Ovary (tissue), 10 donors: ENCODE measurements around the gene DEFB131A. TPM values are rescaled to one million over a fixed set of nuclear protein-coding genes. Genes with fewer than 3 reads are reported as not detected.
"Not testable (repeated sequence)": the region's sequence is repeated elsewhere in the genome, so short reads cannot be mapped to it uniquely, and the experiment has no call there.

ENCODE experiments used
- DNase-seq, 5 donors: peaks; one replicate each; pipeline ENCODE4 v3.0.0-alpha.2; 2019 to 2020
- H3K27ac ChIP-seq, 2 donors: fragments of 200-600 bp; one replicate each; pipeline versions ENCODE4 v1.5.1 to v1.8.0; 2019 to 2022
- H3K27me3 ChIP-seq: fragments of 200-600 bp; one replicate; pipeline ENCODE4 v1.8.0; 2022
- H3K36me3 ChIP-seq: fragments of 200-600 bp; sonication (generic); one replicate; pipeline ENCODE4 v1.5.1; 2019
- H3K4me1 ChIP-seq: one replicate; pipeline ENCODE4 v1.8.1; 2013; ENCODE audit warnings: mild to moderate bottlenecking, moderate library complexity; ENCODE audit not compliant: insufficient read depth
- H3K4me3 ChIP-seq: fragments of 200-600 bp; sonication (generic); one replicate; pipeline ENCODE4 v1.5.1; 2017
- H3K9me3 ChIP-seq, 2 donors: fragments of 200-600 bp in 1 of 2; sonication (generic) in 1 of 2; one replicate each; pipeline versions ENCODE4 v1.5.1 to v1.8.1; 2013 to 2019; ENCODE audit warnings: mild to moderate bottlenecking in 1 of 2, moderate library complexity in 1 of 2
- EP300 ChIP-seq: sonication (generic); formaldehyde crosslinking; IDR thresholded peaks from one replicate; pipeline ENCODE4 v1.6.1; 2017; ENCODE audit warnings: antibody characterized with exemption
- POLR2A ChIP-seq: fragments of 450-650 bp; IDR thresholded peaks from one replicate; pipeline ENCODE4 v1.6.1; 2017; ENCODE audit warnings: antibody characterized with exemption, mild to moderate bottlenecking, moderate library complexity
- WGBS, 3 donors: extraction: QIAGEN DNeasy Blood & Tissue Kit in 1 of 3; methylation state at CpG; one replicate each; pipeline versions ENCODE4 v1.1.5 to v1.1.7; 2013 to 2017; 5-methylcytosine and 5-hydroxymethylcytosine counted together
- intact Hi-C, 4 donors: fragments of 100-400 bp; cut with DNase I; formaldehyde crosslinking; loops; one replicate each; pipeline versions ENCODE4 v1.11.0 to v1.15.1; 2022 to 2023
- long read RNA-seq, 3 donors: library from polyadenylated mRNA in 2 of 3; unstranded in 2 of 3; transcript quantifications; one replicate each; pipeline ENCODE4 v2.0.0 and lab custom pipeline, GENCODE V29; 2021 to 2026
- polyA plus RNA-seq, 2 donors: library from polyadenylated mRNA; stranded (reverse); fragments of 200-250 nt in 1 of 2; fragments of 350-450 nt in 1 of 2; fragmentation: Illumina TruSeq in 1 of 2; extraction: RNeasy Lipid Tissue Mini Kit (QIAGEN cat#74804) in 1 of 2; gene quantifications; one replicate each; pipeline ENCODE4 v1.2.3, GENCODE V29; 2013 to 2014
- total RNA-seq, 7 donors: library from RNA; depleted of rRNA in 2 of 7; stranded (reverse); fragments of >200 nt in 2 of 7; fragmentation: NEBNext Ultra II Directional in 3 of 7; extraction: Animal tissue kit (Norgen Biotek cat#: 25700) in 3 of 7; gene quantifications; one replicate each; pipeline versions ENCODE4 v1.1.0 to v1.2.4, GENCODE V29; 2016 to 2023
- TF ChIP-seq, protein P1 (sequence below), 3 donors: fragments of 450-650 bp in 2 of 3; fragments of 200-600 bp in 1 of 3; IDR thresholded peaks; one replicate each; pipeline versions ENCODE4 v1.5.1 to v1.8.0; 2016 to 2022; ENCODE audit warnings: antibody characterized with exemption in 3 of 3, mild to moderate bottlenecking in 1 of 3
- donor health status: DM: no; HTN: no; CAD: no; lungs with moderate emphysema.
- donor health status: DM: no; HTN: no; CAD: no.
- donor health status: Bipolar disorder and iron deficiency.
- donor health status: DM: yes; HTN: yes; CAD: no.
- donor health status: DM: no; HTN: no; CAD: no.
- donor health status: DM: yes; HTN: yes; CAD: no.

DEFB131A gene, protein sequence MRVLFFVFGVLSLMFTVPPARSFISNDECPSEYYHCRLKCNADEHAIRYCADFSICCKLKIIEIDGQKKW
- total RNA-seq (not detected), polyA plus RNA-seq (not detected)
- long read RNA-seq, donor 1 = 0 reads
- long read RNA-seq, donor 2 = 0 reads
- long read RNA-seq, donor 3 = 0 reads

DNA sequence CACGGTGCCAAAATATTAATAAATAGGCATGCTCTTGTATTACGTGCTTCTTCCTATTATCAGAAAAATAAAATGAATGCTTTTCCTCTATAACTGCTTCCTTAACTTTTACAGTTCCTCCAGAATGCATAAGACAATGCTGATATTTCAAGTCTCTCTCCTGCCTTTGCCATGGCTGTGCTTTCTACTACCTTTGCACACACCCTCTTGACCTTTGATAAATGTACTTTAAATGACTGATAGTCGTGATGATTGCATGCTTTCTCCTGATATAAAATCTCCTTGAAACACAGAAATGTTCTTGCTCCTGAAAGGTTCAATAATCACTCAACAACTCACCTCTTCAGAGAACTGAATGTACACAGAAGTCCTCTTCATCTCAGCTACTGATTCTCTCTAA lies at the start of gene DEFB131A:
Gene DEFB131A, plus strand, starts transcription at position 301 of the 400 bp plus-strand sequence. CDS start 120 bp downstream, outside the sequence.
- DNase-seq, H3K4me1 ChIP-seq, H3K27me3 ChIP-seq, intact Hi-C loops, H3K4me3 ChIP-seq, H3K36me3 ChIP-seq, H3K9me3 ChIP-seq, H3K27ac ChIP-seq: not testable (repeated sequence)
- 46 to 59% (median 54%) methylated on average over 3 of the region's 3 CpGs for WGBS, 3 donors

DNA sequence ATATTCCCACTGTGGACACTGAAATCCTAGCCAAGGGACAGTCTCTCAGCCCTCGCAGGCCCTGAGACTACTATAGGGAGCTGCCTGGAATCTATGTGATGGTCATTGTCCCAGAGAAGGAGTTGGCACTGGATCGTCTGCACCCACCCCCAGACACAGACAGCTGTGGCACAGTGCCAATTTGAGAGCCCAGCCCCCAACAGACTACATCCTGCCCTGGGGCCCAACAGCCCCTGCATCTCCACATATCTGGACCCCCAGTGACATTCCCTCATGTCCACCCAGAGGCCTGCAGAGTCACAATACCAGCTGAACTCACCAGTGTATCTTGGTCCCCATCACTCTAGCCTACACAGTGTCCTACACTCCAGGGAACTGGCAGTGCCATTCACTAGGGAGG lies 38.4 kb upstream of the DEFB131A start:
- intact Hi-C loops, H3K4me3 ChIP-seq, H3K36me3 ChIP-seq, H3K4me1 ChIP-seq, H3K27ac ChIP-seq, DNase-seq, H3K9me3 ChIP-seq, H3K27me3 ChIP-seq: not testable (repeated sequence)
- 69 to 77% (median 73%) methylated on average over 2 of the region's 2 CpGs for WGBS, 3 donors

DNA sequence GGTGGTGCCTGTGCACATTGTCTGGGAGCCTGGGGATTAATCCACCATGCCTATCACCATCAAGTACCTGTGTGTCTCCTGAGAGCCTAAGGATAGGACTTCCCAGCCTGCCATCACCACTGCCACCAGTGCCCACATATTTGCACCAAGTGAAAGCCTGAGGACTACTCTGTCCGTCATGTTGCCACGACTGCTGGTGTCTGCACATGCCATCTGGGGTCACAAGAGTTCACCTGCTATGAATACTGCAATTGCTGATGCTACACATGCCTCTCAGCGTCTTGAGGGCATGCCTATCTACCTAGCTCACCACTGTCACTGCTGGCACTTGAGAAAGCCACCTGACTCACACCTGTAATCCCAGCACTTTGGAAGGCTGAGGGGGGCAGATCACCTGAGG lies 37.7 kb upstream of the DEFB131A start:
- H3K27ac ChIP-seq, H3K4me1 ChIP-seq, intact Hi-C loops, H3K4me3 ChIP-seq, H3K27me3 ChIP-seq, H3K9me3 ChIP-seq, H3K36me3 ChIP-seq, DNase-seq: not testable (repeated sequence)
- WGBS, 3 donors = 59 to 83% (median 76%) methylated on average over 3 of the region's 3 CpGs

DNA sequence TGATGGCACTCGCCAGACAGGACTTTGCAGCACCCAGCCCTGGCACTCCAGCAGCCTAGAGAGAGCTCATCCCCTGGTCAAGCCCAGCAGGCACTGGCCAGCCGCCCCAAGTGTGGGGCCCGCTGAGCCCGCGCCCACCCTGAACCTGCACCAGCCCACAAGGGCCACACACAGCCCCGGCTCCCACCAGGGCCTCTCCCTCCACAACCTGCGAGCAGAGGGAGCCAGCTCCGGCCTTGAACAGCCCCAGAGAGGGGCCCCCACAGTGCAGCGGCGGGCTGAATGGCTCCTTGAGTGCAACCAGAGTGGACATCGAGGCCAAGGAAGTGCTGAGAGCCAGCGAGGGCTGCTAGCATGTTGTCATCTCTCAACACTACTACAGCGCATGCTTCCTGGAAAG lies 34.4 kb upstream of the DEFB131A start:
- WGBS, 3 donors = 83 to 89% (median 84%) methylated on average over 13 of the region's 13 CpGs

DNA sequence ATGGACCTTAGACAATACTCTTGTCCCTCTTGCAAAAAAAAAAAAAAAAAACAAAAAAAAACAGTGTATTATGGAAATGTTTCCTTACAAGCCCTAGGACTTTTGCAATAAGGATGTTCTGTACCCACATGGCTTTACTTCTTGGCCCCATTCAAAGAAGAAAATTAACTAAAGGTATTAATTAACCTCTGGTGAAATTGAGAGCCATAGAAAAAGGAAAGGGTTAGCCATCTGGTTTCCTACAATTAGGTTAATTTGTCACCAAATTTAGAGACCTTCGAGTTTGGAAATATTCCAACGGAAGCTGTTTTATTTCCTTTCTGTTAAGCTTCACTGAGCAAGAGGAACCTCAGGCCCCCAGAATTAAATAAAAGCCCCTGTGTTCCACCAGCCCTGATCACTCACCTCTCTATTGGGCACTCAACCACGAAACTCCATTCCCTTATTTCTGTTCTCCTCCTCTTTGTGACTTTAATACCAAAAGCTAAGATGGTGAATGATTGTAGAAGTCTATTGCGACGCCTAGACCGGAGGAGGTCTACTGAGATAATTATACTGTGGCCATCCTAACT lies 22.2 kb upstream of the DEFB131A start:
- H3K4me3 ChIP-seq, intact Hi-C loops, DNase-seq, H3K27me3 ChIP-seq, H3K27ac ChIP-seq, H3K9me3 ChIP-seq, H3K36me3 ChIP-seq, H3K4me1 ChIP-seq: not testable (repeated sequence)
- WGBS, 3 donors = 73 to 76% (median 75%) methylated on average over 6 of the region's 6 CpGs

More for the DNA sequence above, 34.4 kb upstream of the DEFB131A start:
- H3K9me3 ChIP-seq = no peaks in the 10 kb centered on the region
- intact Hi-C loops = no loop called here
- DNase-seq = no peak
- no peaks in the 10 kb centered on the region for H3K27me3 ChIP-seq
- H3K36me3 ChIP-seq = no peaks in the 10 kb centered on the region
- no peak overlapping the region for H3K4me3 ChIP-seq
- no peaks in the 10 kb centered on the region for H3K4me1 ChIP-seq
- TF ChIP-seq, protein P1, sequence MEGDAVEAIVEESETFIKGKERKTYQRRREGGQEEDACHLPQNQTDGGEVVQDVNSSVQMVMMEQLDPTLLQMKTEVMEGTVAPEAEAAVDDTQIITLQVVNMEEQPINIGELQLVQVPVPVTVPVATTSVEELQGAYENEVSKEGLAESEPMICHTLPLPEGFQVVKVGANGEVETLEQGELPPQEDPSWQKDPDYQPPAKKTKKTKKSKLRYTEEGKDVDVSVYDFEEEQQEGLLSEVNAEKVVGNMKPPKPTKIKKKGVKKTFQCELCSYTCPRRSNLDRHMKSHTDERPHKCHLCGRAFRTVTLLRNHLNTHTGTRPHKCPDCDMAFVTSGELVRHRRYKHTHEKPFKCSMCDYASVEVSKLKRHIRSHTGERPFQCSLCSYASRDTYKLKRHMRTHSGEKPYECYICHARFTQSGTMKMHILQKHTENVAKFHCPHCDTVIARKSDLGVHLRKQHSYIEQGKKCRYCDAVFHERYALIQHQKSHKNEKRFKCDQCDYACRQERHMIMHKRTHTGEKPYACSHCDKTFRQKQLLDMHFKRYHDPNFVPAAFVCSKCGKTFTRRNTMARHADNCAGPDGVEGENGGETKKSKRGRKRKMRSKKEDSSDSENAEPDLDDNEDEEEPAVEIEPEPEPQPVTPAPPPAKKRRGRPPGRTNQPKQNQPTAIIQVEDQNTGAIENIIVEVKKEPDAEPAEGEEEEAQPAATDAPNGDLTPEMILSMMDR (IDR thresholded peaks at IDR 0.05) = no peak
- TF ChIP-seq POLR2A = no peak
- TF ChIP-seq EP300 = no peak
- no peak overlapping the region for H3K27ac ChIP-seq

DNA sequence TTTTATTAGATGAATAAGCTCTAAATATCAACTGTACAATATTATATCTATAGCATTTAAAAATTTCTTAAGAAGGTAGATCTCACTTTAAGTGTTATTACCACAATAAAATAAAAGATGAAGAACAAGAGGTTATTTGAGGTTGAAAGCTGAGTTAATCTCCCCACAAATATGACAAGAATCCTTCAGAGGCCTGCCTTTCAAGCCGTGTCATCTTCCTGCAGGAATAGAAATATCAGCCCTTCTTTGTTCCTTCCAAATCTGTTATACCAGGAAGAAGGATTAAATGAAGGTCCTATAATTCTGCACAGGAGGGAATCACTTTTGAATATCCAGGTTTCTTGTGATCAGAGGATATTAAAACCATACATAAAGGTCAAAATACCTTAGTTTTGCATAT lies 18.3 kb upstream of the DEFB131A start:
- H3K4me1 ChIP-seq, H3K4me3 ChIP-seq, DNase-seq, intact Hi-C loops, H3K27ac ChIP-seq, H3K9me3 ChIP-seq, H3K27me3 ChIP-seq, H3K36me3 ChIP-seq: not testable (repeated sequence)
- 26 to 40% (median 28%) methylated on average over 1 of the region's 1 CpG for WGBS, 3 donors

DNA sequence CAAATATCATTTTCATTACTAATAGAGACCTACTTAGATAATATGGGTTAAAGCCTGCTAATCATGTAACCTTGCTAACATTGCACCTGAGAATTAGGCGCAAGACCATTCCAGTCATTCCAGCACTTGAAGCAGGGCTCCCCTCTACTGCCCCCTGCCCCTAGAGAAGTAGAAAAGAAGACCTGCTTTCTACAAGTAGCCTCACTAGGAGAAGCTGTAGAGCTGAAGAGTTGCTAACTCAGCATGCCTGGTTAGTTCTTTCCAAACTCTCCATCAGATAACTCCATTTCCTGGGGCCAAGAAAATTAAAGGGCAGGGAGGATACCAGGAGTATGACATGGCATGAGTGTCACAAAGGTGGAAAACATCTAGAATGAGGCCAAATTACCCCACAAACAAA lies 14.2 kb upstream of the DEFB131A start:
- intact Hi-C loops, H3K4me1 ChIP-seq, H3K27ac ChIP-seq, H3K27me3 ChIP-seq, H3K4me3 ChIP-seq, H3K36me3 ChIP-seq, H3K9me3 ChIP-seq, DNase-seq: not testable (repeated sequence)
- WGBS, 3 donors = 59 to 69% (median 63%) methylated on average over 1 of the region's 1 CpG

DNA sequence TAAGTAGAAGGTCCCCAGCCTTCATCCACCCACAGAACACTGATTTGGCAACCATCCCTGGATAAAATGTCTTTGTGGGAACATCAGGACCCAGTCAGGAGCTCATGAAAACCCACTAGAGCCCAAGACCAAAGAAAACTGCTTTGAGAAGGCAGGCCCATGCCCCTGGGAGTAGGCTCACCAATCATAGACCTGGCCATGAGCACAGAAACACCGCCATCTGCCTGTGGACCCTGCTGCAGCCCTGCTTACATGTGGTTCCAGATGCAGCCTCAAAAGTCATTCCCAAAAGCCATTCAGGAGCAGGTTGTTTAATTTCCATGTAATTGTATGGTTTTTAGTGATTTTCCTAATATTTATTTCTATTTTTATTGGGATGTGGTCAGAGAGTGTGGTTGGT lies 10.9 kb upstream of the DEFB131A start:
- DNase-seq, intact Hi-C loops, H3K36me3 ChIP-seq, H3K4me1 ChIP-seq, H3K4me3 ChIP-seq, H3K27ac ChIP-seq, H3K27me3 ChIP-seq, H3K9me3 ChIP-seq: not testable (repeated sequence)
- whole genome bisulfite sequencing, 3 donors = 63 to 80% (median 67%) methylated on average over 1 of the region's 1 CpG

DNA sequence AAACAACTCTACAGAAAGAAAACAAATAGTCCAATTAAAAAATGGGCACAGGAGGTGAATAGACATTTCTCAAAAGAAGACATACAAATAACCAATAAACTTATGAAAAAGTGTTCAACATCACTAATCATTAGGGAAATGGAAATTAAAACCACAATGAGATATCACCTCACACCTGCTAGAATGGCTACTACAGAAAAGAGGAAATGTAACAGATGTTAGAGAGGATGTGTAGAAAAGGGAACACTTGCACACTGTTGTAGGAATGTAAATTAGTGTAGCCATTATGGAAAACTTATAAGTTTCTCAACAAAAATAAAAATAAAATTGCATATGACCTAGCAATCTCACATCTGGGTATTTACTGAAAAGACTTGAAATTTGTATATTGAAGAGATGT lies 7.5 kb upstream of the DEFB131A start:
- H3K9me3 ChIP-seq, DNase-seq, H3K4me1 ChIP-seq, intact Hi-C loops, H3K4me3 ChIP-seq, H3K27ac ChIP-seq, H3K27me3 ChIP-seq, H3K36me3 ChIP-seq: not testable (repeated sequence)

DNA sequence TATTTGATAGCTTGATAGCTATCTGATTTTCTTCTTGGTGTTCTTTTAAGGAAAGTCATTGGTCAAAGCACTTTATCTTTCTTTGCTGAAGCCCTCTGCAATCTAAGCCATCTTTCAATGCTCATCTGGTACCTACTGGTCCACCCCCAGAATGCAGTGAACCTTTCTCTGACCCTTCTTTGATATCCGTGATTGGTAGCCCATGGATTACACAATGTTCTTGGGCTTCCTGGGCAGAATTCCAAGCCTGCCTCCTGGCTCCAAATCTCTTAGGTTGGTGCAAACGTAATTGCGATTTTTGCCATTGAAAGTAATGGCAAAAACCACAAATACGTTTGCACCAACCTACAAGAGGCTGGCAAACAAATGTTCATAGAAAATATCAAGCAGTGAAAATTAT lies 1.9 kb upstream of the DEFB131A start:
- H3K9me3 ChIP-seq, intact Hi-C loops, H3K36me3 ChIP-seq, H3K27me3 ChIP-seq, H3K4me1 ChIP-seq, DNase-seq, H3K4me3 ChIP-seq, H3K27ac ChIP-seq: not testable (repeated sequence)
- WGBS, 3 donors = 62 to 73% (median 66%) methylated on average over 4 of the region's 4 CpGs

DNA sequence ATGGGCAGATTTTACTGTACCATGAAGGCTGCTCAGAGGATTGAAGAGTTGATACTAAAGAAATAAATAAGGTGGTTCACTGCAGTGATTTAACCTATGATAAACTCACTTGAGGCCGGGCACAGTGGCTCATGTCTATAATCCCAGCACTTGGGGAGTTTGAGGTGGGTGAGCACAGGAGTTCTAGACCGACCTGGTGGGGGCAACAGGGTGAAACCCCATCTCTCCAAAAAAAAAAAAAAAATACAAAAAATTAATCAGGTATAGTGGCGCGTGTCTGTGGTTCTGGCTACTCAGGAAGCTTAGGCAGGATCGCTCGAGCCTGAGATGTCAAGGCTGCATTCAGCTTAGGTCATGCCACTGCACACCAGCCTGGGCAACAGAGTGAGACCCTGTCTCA lies 467 bp downstream of the DEFB131A start:
- WGBS, 3 donors = 76 to 78% (median 77%) methylated on average over 6 of the region's 6 CpGs
- intact Hi-C loops = not testable (repeated sequence)

More for the DNA sequence above, 467 bp downstream of the DEFB131A start:
- not testable (repeated sequence) for H3K27me3 ChIP-seq, H3K4me3 ChIP-seq, DNase-seq, H3K4me1 ChIP-seq, H3K27ac ChIP-seq, H3K9me3 ChIP-seq, H3K36me3 ChIP-seq
